ENCODE measurements around the gene MAP3K13. TPM values are rescaled to one million over a fixed set of nuclear protein-coding genes. Genes with fewer than 3 reads are reported as not detected.

Gene MAP3K13
- total RNA-seq, 1 donor from 2014 or later: 40.3 TPM

- Mint-ChIP-seq H3K4me3 (no peak overlapping the region), H3K4me1 (peaks cover 23% of the 10 kb centered on the region), H3K27ac (peak overlapping the region; percentile 23), H3K9me3 (no peaks in the 10 kb centered on the region), H3K36me3 (no peaks in the 10 kb centered on the region), H3K27me3 (ENCODE audit: low read depth) (no peaks in the 10 kb centered on the region)
- no peak for TF ChIP-seq CTCF (IDR thresholded peaks at IDR 0.05; ENCODE audit: unreplicated experiment)
- no peak for DNase-seq (ENCODE audit: low spot score in 2 of 2, unreplicated experiment in 2 of 2)
These were observed 38.5 kb downstream of the MAP3K13 start for GRCh38 chr3:185401319-185401955.

- Mint-ChIP-seq H3K36me3 (no peaks in the 10 kb centered on the region), H3K4me1 (peaks cover 23% of the 10 kb centered on the region), H3K27me3 (ENCODE audit: low read depth) (no peaks in the 10 kb centered on the region), H3K4me3 (no peak overlapping the region), H3K9me3 (no peaks in the 10 kb centered on the region), H3K27ac (peak overlapping the region; percentile 21)
- DNase-seq (ENCODE audit: low spot score in 2 of 2, unreplicated experiment in 2 of 2): no peak
- no peak for TF ChIP-seq CTCF (IDR thresholded peaks at IDR 0.05; ENCODE audit: unreplicated experiment)
These were observed 39.6 kb downstream of the MAP3K13 start for GRCh38 chr3:185402561-185402960.

GRCh38 chr3:185403002-185403401 lies 40.1 kb downstream of the MAP3K13 start:
- no peaks in the 10 kb centered on the region for H3K27me3 Mint-ChIP-seq (ENCODE audit: low read depth)
- peak overlapping the region; percentile 21 for H3K27ac Mint-ChIP-seq
- no peaks in the 10 kb centered on the region for H3K9me3 Mint-ChIP-seq
- no peak for DNase-seq (ENCODE audit: low spot score in 2 of 2, unreplicated experiment in 2 of 2)
- H3K4me1 Mint-ChIP-seq: peaks cover 19% of the 10 kb centered on the region
- no peak overlapping the region for H3K4me3 Mint-ChIP-seq
- no peaks in the 10 kb centered on the region for H3K36me3 Mint-ChIP-seq
- no peak for TF ChIP-seq CTCF (IDR thresholded peaks at IDR 0.05; ENCODE audit: unreplicated experiment)

- H3K27ac Mint-ChIP-seq: no peak overlapping the region
- H3K4me1 Mint-ChIP-seq: peaks cover 16% of the 10 kb centered on the region
- H3K4me3 Mint-ChIP-seq: no peak overlapping the region
- TF ChIP-seq CTCF (IDR thresholded peaks at IDR 0.05; ENCODE audit: unreplicated experiment): no peak
- DNase-seq (ENCODE audit: low spot score in 2 of 2, unreplicated experiment in 2 of 2): no peak
- peaks cover 5% of the 10 kb centered on the region for H3K9me3 Mint-ChIP-seq
- no peaks in the 10 kb centered on the region for H3K36me3 Mint-ChIP-seq
- H3K27me3 Mint-ChIP-seq (ENCODE audit: low read depth): no peaks in the 10 kb centered on the region
These were observed 42.3 kb downstream of the MAP3K13 start for GRCh38 chr3:185405243-185405642.

GRCh38 chr3:185405664-185406063 lies 42.7 kb downstream of the MAP3K13 start:
- H3K27me3 Mint-ChIP-seq (ENCODE audit: low read depth): no peaks in the 10 kb centered on the region
- DNase-seq (ENCODE audit: low spot score in 2 of 2, unreplicated experiment in 2 of 2): no peak
- H3K4me1 Mint-ChIP-seq: peaks cover 16% of the 10 kb centered on the region
- no peaks in the 10 kb centered on the region for H3K36me3 Mint-ChIP-seq
- peaks cover 5% of the 10 kb centered on the region for H3K9me3 Mint-ChIP-seq
- TF ChIP-seq CTCF (IDR thresholded peaks at IDR 0.05; ENCODE audit: unreplicated experiment): no peak
- H3K27ac Mint-ChIP-seq: no peak overlapping the region
- H3K4me3 Mint-ChIP-seq: no peak overlapping the region
